Central memory CD8-positive, alpha-beta T cell (primary cell): ENCODE measurements around the gene PHF20.
"Not testable (repeated sequence)": the region's sequence is repeated elsewhere in the genome, so short reads cannot be mapped to it uniquely, and the experiment has no call there.

ENCODE experiments used
- ATAC-seq: fragments of 150-1000 bp; cut with Tn5 transposase; replicated peaks from 2 replicates; pipeline ENCODE4 v1.10.0; 2022; ENCODE audit warnings: mild to moderate bottlenecking, moderate FRiP score, moderate number of reproducible peaks; ENCODE audit not compliant: poor library complexity, severe bottlenecking; ENCODE audit errors: extremely low read depth
- DNase-seq, 2 donors: peaks; one replicate each; pipeline ENCODE4 v3.0.0; 2021; ENCODE audit warnings: low spot score in 2 of 2
- H3K27ac Mint-ChIP-seq: one replicate; pipeline ENCODE4 v1.8.0; 2022; ENCODE audit warnings: low read depth, mild to moderate bottlenecking, moderate library complexity, mixed read lengths
- H3K27me3 Mint-ChIP-seq: one replicate; pipeline ENCODE4 v1.8.0; 2022; ENCODE audit warnings: mixed read lengths
- H3K36me3 Mint-ChIP-seq: one replicate; pipeline ENCODE4 v1.8.0; 2022; ENCODE audit warnings: mild to moderate bottlenecking, moderate library complexity, mixed read lengths; ENCODE audit not compliant: insufficient read depth
- H3K4me1 Mint-ChIP-seq: one replicate; pipeline ENCODE4 v1.8.0; 2022; ENCODE audit warnings: mixed read lengths
- H3K4me3 Mint-ChIP-seq: one replicate; pipeline ENCODE4 v1.8.0; 2022; ENCODE audit warnings: mild to moderate bottlenecking, moderate library complexity, mixed read lengths
- H3K9me3 Mint-ChIP-seq: one replicate; pipeline ENCODE4 v1.8.0; 2022; ENCODE audit warnings: mixed read lengths

The PHF20 gene

DNA sequence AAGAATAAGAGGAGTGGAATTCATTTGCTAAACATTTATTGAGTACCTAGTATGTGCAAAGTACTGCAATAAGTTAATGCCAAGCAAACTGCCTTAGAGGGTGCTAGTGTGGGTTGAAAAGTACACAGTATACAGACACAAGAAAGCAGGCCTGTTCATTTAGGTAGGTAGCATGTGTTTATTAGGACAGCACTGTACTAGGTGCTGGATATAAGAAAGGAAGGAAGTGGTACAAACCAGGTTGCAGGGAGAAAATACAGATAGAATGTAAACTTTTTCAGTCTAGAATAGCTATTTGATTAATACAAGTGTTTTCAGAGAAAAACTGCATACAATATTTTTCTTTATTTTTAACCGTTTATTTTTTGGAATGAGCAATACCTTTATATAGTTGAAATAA, 68.1 kb downstream of the PHF20 start:
- Mint-ChIP-seq H3K4me1 (peaks cover 37% of the 10 kb centered on the region), H3K27ac (peak overlapping the region; percentile 80), H3K9me3 (no peaks in the 10 kb centered on the region), H3K27me3 (no peaks in the 10 kb centered on the region), H3K4me3 (peak overlapping the region; percentile 28), H3K36me3 (peaks cover 41% of the 10 kb centered on the region)
- DNase-seq = no peak
- ATAC-seq = peak; percentile 82

DNA sequence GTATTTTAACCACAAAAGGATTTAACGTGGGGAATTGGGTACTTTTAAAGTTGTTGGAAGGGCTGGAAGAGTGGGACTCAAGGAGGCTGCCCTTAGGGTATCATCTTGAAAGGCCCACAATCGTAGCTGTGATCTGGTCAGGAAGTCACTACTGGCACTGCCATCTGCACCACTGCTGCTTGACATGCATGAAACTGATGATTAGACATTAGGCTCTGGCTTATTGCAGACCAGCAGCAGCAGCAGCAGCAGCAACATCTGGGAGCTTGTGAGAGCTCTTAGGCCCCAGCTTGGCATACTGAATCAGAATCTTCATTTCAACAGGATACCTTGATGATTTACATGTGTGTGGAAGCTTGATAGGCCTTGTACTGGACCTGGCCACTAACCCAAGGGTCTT, 68.6 kb downstream of the PHF20 start:
- Mint-ChIP-seq H3K36me3 (peaks cover 42% of the 10 kb centered on the region), H3K4me3 (no peak overlapping the region), H3K27ac (peak overlapping the region; percentile 80), H3K27me3 (no peaks in the 10 kb centered on the region), H3K9me3 (no peaks in the 10 kb centered on the region), H3K4me1 (peaks cover 37% of the 10 kb centered on the region)
- no peak for DNase-seq
- peak; percentile 56 for ATAC-seq

GRCh38 chr20:35842361-35842760, 70.5 kb downstream of the PHF20 start:
- Mint-ChIP-seq H3K27me3 (no peaks in the 10 kb centered on the region), H3K36me3 (peaks cover 46% of the 10 kb centered on the region), H3K4me1 (peaks cover 32% of the 10 kb centered on the region), H3K4me3 (no peak overlapping the region), H3K27ac (no peak overlapping the region), H3K9me3 (no peaks in the 10 kb centered on the region)
- DNase-seq (no peak), ATAC-seq (no peak)

GRCh38 chr20:35843894-35844293, 72.1 kb downstream of the PHF20 start:
- peaks cover 32% of the 10 kb centered on the region for H3K4me1 Mint-ChIP-seq
- not testable (repeated sequence) for H3K27ac Mint-ChIP-seq, H3K4me3 Mint-ChIP-seq

DNA sequence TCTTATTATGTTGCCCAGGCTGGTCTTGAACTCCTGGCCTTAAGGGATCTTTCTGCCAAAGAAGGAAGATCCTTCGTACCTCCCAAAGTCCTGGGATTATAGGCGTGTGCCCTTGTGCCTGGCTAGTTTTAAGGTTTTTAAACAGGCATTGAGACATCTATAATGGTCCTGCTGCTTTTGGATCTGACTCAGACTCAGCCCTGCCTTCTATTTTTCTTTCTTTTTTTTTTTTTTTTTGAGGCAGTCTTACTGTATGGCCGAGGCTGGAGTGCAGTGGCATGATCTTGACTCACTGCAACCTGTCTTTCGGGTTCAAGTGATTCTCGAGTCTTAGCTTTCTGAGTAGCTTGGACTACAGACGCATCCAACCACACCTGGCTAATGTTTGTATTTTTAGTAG, 73.7 kb downstream of the PHF20 start:
- Mint-ChIP-seq H3K36me3 (peaks cover 58% of the 10 kb centered on the region), H3K9me3 (no peaks in the 10 kb centered on the region), H3K4me1 (peaks cover 26% of the 10 kb centered on the region), H3K27ac (no peak overlapping the region), H3K4me3 (no peak overlapping the region), H3K27me3 (no peaks in the 10 kb centered on the region)
- no peak for ATAC-seq
- no peak for DNase-seq

More at GRCh38 chr20:35843894-35844293, 72.1 kb downstream of the PHF20 start:
- peaks cover 56% of the 10 kb centered on the region for H3K36me3 Mint-ChIP-seq
- H3K9me3 Mint-ChIP-seq, DNase-seq, ATAC-seq, H3K27me3 Mint-ChIP-seq: not testable (repeated sequence)

DNA sequence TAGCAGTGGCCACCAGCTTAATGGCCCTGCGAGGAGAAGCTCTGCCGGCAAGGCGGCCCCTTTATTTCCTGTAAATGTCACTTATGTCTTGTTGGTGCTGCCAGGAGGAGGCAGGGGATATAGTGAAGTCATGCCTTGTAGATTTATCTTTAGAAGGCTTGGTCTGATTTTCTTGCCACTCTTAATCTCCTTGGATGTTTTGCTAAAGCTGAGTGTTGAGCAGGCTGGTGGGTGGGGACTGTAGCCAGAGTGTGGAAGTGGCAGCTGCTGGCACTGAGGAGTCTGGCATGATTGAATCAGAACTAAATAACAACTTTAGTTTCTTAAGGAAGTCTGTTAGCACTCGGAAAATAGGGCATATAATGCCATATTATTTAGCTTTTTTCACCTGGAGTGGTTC, 77.9 kb downstream of the PHF20 start:
- no peak overlapping the region for H3K4me3 Mint-ChIP-seq
- DNase-seq = no peak
- no peaks in the 10 kb centered on the region for H3K9me3 Mint-ChIP-seq
- H3K36me3 Mint-ChIP-seq = peaks cover 52% of the 10 kb centered on the region
- peak overlapping the region; percentile 15 for H3K27ac Mint-ChIP-seq
- H3K4me1 Mint-ChIP-seq = peaks cover 29% of the 10 kb centered on the region
- no peaks in the 10 kb centered on the region for H3K27me3 Mint-ChIP-seq
- no peak for ATAC-seq

GRCh38 chr20:35851659-35852058, 79.8 kb downstream of the PHF20 start:
- not testable (repeated sequence) for ATAC-seq, H3K4me3 Mint-ChIP-seq, H3K9me3 Mint-ChIP-seq, H3K27ac Mint-ChIP-seq, DNase-seq, H3K27me3 Mint-ChIP-seq
- peaks cover 37% of the 10 kb centered on the region for H3K4me1 Mint-ChIP-seq
- H3K36me3 Mint-ChIP-seq = peaks cover 49% of the 10 kb centered on the region

DNA sequence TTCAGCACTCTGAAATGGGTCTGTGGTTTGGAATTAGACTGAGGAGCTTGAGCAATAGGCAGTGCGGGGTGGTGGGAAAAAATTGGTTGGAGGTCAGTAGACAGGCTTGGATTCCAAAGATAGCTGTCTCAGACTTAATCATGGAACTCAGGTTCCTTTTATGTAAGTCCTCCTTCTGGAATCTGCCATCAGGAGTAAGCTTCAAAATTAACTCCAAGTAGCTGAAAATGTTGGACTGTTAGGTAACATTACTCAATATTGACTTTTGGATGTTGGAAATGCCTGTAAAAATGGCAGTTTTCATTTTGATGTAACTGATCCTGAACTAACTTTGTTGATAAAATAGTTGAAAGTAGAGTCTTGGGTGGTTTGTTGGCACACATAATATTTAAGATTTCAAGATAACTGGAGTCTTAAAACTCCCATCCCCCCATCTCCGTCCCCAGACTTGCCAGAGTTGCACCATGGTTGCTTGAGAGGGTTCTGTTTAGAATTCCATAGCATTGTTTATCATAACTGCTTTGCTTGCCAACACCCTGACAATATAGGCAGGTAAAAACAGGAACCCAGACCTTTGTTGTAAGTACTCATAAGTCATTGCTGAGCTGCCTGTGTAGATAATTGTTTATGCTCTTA, 83.0 kb downstream of the PHF20 start:
- Mint-ChIP-seq H3K36me3 (peaks cover 42% of the 10 kb centered on the region), H3K4me1 (peaks cover 26% of the 10 kb centered on the region), H3K27me3 (no peaks in the 10 kb centered on the region), H3K4me3 (no peak overlapping the region), H3K9me3 (no peaks in the 10 kb centered on the region), H3K27ac (no peak overlapping the region)
- ATAC-seq (no peak), DNase-seq (no peak)

DNA sequence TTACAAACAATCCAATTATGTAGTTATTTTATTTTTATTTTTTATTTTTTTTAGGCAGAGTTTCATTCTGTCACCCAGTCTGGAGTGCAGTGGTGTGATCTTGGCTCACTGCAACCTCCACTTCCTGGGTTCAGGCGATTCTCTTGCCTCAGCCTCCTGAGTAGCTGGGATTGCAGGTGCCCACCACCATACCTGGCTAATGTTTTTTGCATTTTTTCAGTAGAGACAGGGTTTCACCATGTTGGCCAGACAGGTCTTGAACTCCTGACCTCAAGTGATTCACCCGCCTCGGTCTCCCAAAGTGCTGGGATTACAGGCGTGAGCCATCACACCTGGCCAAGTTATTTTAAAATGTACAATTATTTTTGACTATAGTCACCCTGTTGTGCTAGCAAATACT, 83.8 kb downstream of the PHF20 start:
- not testable (repeated sequence) for H3K27me3 Mint-ChIP-seq, DNase-seq, ATAC-seq, H3K9me3 Mint-ChIP-seq, H3K27ac Mint-ChIP-seq, H3K4me3 Mint-ChIP-seq
- H3K4me1 Mint-ChIP-seq = peaks cover 25% of the 10 kb centered on the region
- peaks cover 38% of the 10 kb centered on the region for H3K36me3 Mint-ChIP-seq

DNA sequence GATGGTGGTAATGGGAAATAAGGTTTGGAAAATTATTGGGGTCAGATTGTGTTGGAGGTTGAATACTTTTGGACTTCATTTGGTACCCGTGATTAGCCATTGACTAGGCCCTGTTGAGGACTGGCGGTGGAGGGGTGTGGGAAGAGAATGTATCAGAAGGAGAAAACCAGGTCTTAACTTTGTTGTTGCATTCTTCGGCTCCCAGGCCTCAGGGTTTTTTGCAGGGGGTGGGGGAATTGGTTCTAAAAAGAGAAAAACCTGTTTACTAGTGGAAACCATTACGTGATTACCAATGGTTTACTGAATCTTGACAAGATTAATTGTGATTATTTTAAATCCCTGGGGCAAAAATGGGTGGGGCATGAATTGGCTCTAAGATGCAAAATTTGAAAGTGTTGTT, 85.1 kb downstream of the PHF20 start:
- Mint-ChIP-seq H3K4me1 (peaks cover 20% of the 10 kb centered on the region), H3K4me3 (no peak overlapping the region), H3K36me3 (peaks cover 32% of the 10 kb centered on the region), H3K9me3 (no peaks in the 10 kb centered on the region), H3K27ac (peak overlapping the region; percentile 3), H3K27me3 (no peaks in the 10 kb centered on the region)
- ATAC-seq (no peak), DNase-seq (no peak)

GRCh38 chr20:35866418-35867202, 94.8 kb downstream of the PHF20 start:
- H3K4me1 Mint-ChIP-seq = peaks cover 12% of the 10 kb centered on the region
- no peak for ATAC-seq
- H3K36me3 Mint-ChIP-seq = peaks cover 36% of the 10 kb centered on the region
- no peak overlapping the region for H3K4me3 Mint-ChIP-seq
- no peak for DNase-seq
- H3K9me3 Mint-ChIP-seq = no peaks in the 10 kb centered on the region
- peak overlapping the region; percentile 11 for H3K27ac Mint-ChIP-seq
- H3K27me3 Mint-ChIP-seq = no peaks in the 10 kb centered on the region

GRCh38 chr20:35870541-35871258, 98.9 kb downstream of the PHF20 start:
- Mint-ChIP-seq H3K4me1 (peaks cover 7% of the 10 kb centered on the region), H3K36me3 (peaks cover 57% of the 10 kb centered on the region), H3K27ac (peak overlapping the region; percentile 10), H3K27me3 (no peaks in the 10 kb centered on the region), H3K4me3 (no peak overlapping the region), H3K9me3 (no peaks in the 10 kb centered on the region)
- ATAC-seq (no peak), DNase-seq (no peak)
